Stomach (tissue), 9 donors: Measurements from ENCODE around the gene RBPJ. TPM values are rescaled to one million over a fixed set of nuclear protein-coding genes. Genes with fewer than 3 reads are reported as not detected.

Experiments
- DNase-seq, 2 donors: peaks; one replicate each; pipeline versions ENCODE4 v3.0.0 to v3.0.0-alpha.2; 2013 to 2019
- H3K27ac ChIP-seq, 5 donors: fragments of 200-600 bp in 4 of 5; sonication (generic) in 4 of 5; one replicate each; pipeline ENCODE4 v1.5.1; 2013 to 2019; ENCODE audit warnings: mild to moderate bottlenecking in 1 of 5, moderate library complexity in 1 of 5
- H3K27me3 ChIP-seq, 3 donors: fragments of 200-600 bp; sonication (generic); one replicate each; pipeline ENCODE4 v1.5.1; 2017 to 2019; ENCODE audit warnings: mixed run types in 1 of 3
- H3K36me3 ChIP-seq, 4 donors: fragments of 200-600 bp; sonication (generic); 1 replicate in 3 of 4; 2 replicates in 1 of 4; pipeline ENCODE4 v1.5.1; 2016 to 2019
- H3K4me1 ChIP-seq, 4 donors: fragments of 200-600 bp; sonication (generic); one replicate each; pipeline ENCODE4 v1.5.1; 2016 to 2019
- H3K4me3 ChIP-seq, 4 donors: fragments of 200-600 bp; sonication (generic) in 3 of 4; one replicate each; pipeline ENCODE4 v1.5.1; 2016 to 2019; ENCODE audit warnings: mild to moderate bottlenecking in 1 of 4
- H3K9me3 ChIP-seq, 4 donors: fragments of 200-600 bp; sonication (generic); one replicate each; pipeline ENCODE4 v1.5.1; 2016 to 2019
- CTCF ChIP-seq, 7 experiments: fragments of 450-650 bp in 4 of 7; fragments of 200-600 bp in 3 of 7; sonication (generic) in 3 of 7; IDR thresholded peaks; one replicate each; pipeline ENCODE4 v1.5.1; 2016 to 2019; ENCODE audit warnings: antibody characterized with exemption in 7 of 7, control low read depth in 2 of 7, mild to moderate bottlenecking in 1 of 7
- EP300 ChIP-seq: sonication (generic); formaldehyde crosslinking; IDR thresholded peaks from one replicate; pipeline ENCODE4 v1.6.1; 2017; ENCODE audit warnings: antibody characterized with exemption
- POLR2A ChIP-seq, 4 donors: fragments of 450-650 bp; IDR thresholded peaks; one replicate each; pipeline ENCODE4 v1.6.1; 2016; ENCODE audit warnings: antibody characterized with exemption in 4 of 4, control low read depth in 2 of 4, mild to moderate bottlenecking in 1 of 4, moderate library complexity in 1 of 4
- POLR2AphosphoS5 ChIP-seq, 3 donors: sonication (generic); formaldehyde crosslinking; IDR thresholded peaks; one replicate each; pipeline ENCODE4 v1.6.1; 2016; ENCODE audit warnings: antibody characterized with exemption in 3 of 3
- WGBS, 5 donors: extraction: QIAGEN DNeasy Blood & Tissue Kit in 3 of 5; methylation state at CpG; one replicate each; pipeline versions ENCODE4 v1.1.5 to v1.1.7; 2013 to 2018; 5-methylcytosine and 5-hydroxymethylcytosine counted together
- intact Hi-C: fragments of 100-400 bp; cut with DNase I; formaldehyde crosslinking; loops from one replicate; pipeline ENCODE4 v1.15.1; 2023; ENCODE audit warnings: low total_unique reads
- polyA plus RNA-seq, 3 donors: library from polyadenylated mRNA; stranded (reverse); fragments of 200-250 nt; gene quantifications; one replicate each; pipeline ENCODE4 v1.2.3, GENCODE V29; 2013
- total RNA-seq, 5 donors: library from RNA; depleted of rRNA; stranded (reverse); fragments of >200 nt; gene quantifications; one replicate each; pipeline versions ENCODE4 v1.1.0 to v1.2.3, GENCODE V29; 2014 to 2016
- donor health status: healthy with polysubstance abuse.
- donor health status: Bipolar disorder and iron deficiency.
- donor health status: healthy.

Gene RBPJ
- total and polyA plus RNA-seq, 8 donors = 23.2 to 184 (median 45.8) TPM

DNA sequence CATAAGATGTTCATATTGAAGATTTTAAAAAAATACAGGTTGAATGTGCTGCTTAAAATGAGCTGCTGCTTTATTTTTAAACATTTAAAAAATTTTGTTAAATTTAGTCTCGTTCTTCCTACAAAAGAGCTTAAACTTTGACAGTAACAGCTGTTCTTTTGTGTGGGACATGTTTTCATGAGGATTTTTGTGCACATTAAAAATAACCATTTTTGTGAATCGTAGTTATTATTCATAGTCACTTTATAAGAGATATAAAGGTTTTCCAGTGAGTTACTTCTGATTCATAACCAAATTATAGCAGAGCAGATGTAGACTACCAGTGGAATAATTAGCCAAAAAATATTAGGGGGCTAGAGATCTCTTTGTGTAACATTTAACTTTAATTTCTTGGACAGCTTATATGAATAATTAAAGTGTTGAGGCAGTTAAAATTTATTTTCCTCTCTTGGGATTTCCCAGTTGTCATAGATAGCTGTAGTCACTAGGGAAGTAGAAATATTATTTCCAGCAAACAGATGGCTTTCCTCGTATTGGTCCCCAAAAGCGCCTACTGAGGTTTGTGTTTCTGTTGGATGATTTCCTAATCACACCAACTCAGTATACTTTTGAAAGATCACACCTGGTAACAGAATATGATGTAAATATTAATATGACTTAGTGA, 24.2 kb downstream of the RBPJ start:
- Histone ChIP-seq H3K36me3 (no peaks in the 10 kb centered on the region), H3K27ac (peak overlapping the region in 1 of 5 donors; percentile 16), H3K4me3 (no peak overlapping the region), H3K27me3 (no peaks in the 10 kb centered on the region), H3K4me1 (peaks cover 10 to 76% (median 43%) of the 10 kb centered on the region in 4 donors), H3K9me3 (no peaks in the 10 kb centered on the region)
- 62 to 79% (median 70%) methylated on average over 4 of the region's 4 CpGs for WGBS, 5 donors
- intact Hi-C loops = no loop called here
- DNase-seq = peak in 1 of 2 donors; percentile 40
- TF ChIP-seq EP300 (no peak), CTCF (IDR thresholded peaks at IDR 0.05) (no peak), POLR2A (IDR thresholded peaks at IDR 0.05) (no peak)

DNA sequence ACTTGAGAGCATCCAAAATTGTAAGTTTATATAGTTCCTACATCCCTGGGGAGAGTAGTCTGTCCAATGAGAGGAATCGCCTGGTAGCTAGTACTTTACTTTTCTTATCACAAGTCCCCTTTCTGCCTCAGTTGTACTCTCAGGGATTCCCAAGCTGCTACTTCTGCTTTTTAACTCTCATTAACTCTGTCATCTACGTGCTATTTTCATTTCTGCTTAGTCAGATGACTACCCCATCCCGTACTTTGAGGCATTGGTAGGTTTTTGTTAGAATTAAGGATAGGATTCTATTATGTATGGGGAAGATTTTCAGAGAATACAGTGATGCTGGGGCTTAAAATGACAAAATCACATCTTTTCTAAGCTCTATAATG, 24.7 kb downstream of the RBPJ start:
- Histone ChIP-seq H3K9me3 (no peaks in the 10 kb centered on the region), H3K4me1 (peaks cover 10 to 72% (median 43%) of the 10 kb centered on the region in 4 donors), H3K4me3 (peak overlapping the region in 1 of 4 donors; percentile 17), H3K27ac (peak overlapping the region in 1 of 5 donors; percentile 16), H3K27me3 (no peaks in the 10 kb centered on the region), H3K36me3 (no peaks in the 10 kb centered on the region)
- DNase-seq = no peak
- intact Hi-C loops = no loop called here
- WGBS, 5 donors = 57 to 81% (median 73%) methylated on average over 3 of the region's 3 CpGs
- TF ChIP-seq POLR2AphosphoS5 (IDR thresholded peaks at IDR 0.05) = no peak
- no peak for TF ChIP-seq EP300
- TF ChIP-seq POLR2A (IDR thresholded peaks at IDR 0.05) = no peak
- TF ChIP-seq CTCF (IDR thresholded peaks at IDR 0.05) = no peak

GRCh38 chr4:26346203-26346620, 25.4 kb downstream of the RBPJ start:
- Histone ChIP-seq H3K27ac (peak overlapping the region in 1 of 5 donors; percentile 16), H3K9me3 (no peaks in the 10 kb centered on the region), H3K27me3 (no peaks in the 10 kb centered on the region), H3K4me3 (peak overlapping the region in 1 of 4 donors; percentile 17), H3K4me1 (peaks cover 10 to 67% (median 41%) of the 10 kb centered on the region in 4 donors), H3K36me3 (no peaks in the 10 kb centered on the region)
- intact Hi-C loops = no loop called here
- TF ChIP-seq POLR2A (IDR thresholded peaks at IDR 0.05) = no peak
- TF ChIP-seq POLR2AphosphoS5 (IDR thresholded peaks at IDR 0.05) = peak in 2 of 3 donors; percentile 18 to 60
- no peak for TF ChIP-seq CTCF (IDR thresholded peaks at IDR 0.05)
- no peak for TF ChIP-seq EP300
- WGBS, 5 donors = 42 to 56% (median 45%) methylated on average over 6 of the region's 6 CpGs
- DNase-seq = peak; percentile 40 to 60

GRCh38 chr4:26349496-26349895, 28.7 kb downstream of the RBPJ start:
- Histone ChIP-seq H3K27me3 (no peaks in the 10 kb centered on the region), H3K36me3 (no peaks in the 10 kb centered on the region), H3K9me3 (no peaks in the 10 kb centered on the region), H3K4me3 (no peak overlapping the region), H3K4me1 (peaks cover under 1 to 48% (median 25%) of the 10 kb centered on the region in 4 donors), H3K27ac (no peak overlapping the region)
- intact Hi-C loops = no loop called here
- no peak for TF ChIP-seq EP300
- no peak for TF ChIP-seq CTCF (IDR thresholded peaks at IDR 0.05)
- TF ChIP-seq POLR2A (IDR thresholded peaks at IDR 0.05) = no peak
- TF ChIP-seq POLR2AphosphoS5 (IDR thresholded peaks at IDR 0.05) = no peak
- DNase-seq = no peak
- WGBS, 5 donors = 51 to 60% (median 57%) methylated on average over 2 of the region's 2 CpGs
